Measurements from ENCODE around the gene CAMTA1.

Gene CAMTA1

DNA sequence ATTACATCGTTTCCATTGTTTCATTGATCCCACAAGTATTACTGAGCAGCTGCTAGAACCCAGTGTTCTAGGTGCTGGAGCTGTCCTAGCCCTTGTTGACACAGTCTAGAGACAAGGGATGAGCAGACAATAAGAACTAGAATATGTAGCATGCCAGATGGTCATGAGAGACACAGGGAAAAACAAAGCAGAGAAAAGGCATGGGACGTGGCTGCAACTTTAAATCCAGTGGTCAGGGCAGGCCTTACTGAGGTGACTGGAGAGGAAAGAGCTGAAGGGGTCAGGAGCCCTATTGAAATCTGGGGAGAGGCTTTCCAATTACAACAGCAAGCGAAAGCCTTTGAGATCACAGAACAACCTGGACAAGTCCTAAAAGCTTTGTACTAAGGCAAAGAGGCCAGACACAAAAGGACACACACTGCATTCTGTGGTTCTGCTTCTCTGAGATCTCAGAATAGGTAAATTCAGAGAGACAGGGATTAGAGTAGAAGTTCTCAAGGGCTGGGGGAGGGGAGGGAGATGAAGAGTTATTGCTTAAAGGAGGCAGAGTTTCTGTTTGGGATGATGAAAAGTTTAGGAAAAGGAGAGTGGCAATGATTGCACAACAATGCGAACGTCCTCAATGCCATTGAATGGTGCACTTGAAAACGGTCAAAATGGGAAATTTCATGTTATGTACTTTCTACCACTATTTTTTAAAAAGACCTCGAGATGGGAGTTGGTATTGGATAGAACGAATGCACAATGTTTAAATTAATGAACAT is 518.5 kb downstream of the CAMTA1 start:
- Histone ChIP-seq H3K36me3 (ENCODE audit: low read depth) (no peaks in the 10 kb centered on the region), H3K9me3 (ENCODE audit: severe bottlenecking) (no peaks in the 10 kb centered on the region), H3K27ac (ENCODE audit: poor library complexity, severe bottlenecking) (no peak overlapping the region), H3K27me3 (ENCODE audit: insufficient read depth, poor library complexity, severe bottlenecking) (no peaks in the 10 kb centered on the region), H3K4me1 (ENCODE audit: insufficient read depth, poor library complexity, severe bottlenecking) (peaks cover 24% of the 10 kb centered on the region), H3K4me3 (ENCODE audit: severe bottlenecking) (no peak overlapping the region)
- DNase-seq (ENCODE audit: low spot score) (no peak), ATAC-seq (ENCODE audit: low read depth) (no peak)
- TF ChIP-seq CTCF (IDR thresholded peaks at IDR 0.05; ENCODE audit: poor library complexity, severe bottlenecking): no peak

DNA sequence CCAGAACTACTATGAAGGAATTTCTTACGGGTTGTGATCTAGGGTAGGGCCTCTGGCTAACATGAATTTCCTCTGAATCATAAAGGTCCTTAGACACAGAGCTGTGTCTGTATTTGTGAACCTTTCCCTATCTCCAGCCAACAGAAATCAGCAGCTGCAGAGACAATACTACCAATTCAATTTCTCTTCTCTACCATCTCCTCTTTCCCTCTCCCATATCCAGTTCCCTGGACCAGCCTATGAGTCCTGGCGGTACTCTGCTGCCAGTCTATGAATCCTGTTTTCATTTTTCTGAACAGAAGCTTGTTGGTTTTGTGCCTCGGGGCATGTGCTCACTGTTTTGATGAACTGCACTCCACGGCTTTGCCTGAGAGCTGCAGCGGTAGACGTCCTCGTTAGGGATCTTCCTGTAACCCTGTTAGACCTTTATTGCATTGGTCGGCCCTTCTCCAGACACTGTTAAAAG is 527.9 kb downstream of the CAMTA1 start:
- H3K27me3 ChIP-seq (ENCODE audit: insufficient read depth, poor library complexity, severe bottlenecking): no peaks in the 10 kb centered on the region
- H3K36me3 ChIP-seq (ENCODE audit: low read depth): no peaks in the 10 kb centered on the region
- ATAC-seq (ENCODE audit: low read depth) (peak; percentile 33; the same call in 1 of the 3 replicates), DNase-seq (ENCODE audit: low spot score) (no peak)
- H3K4me1 ChIP-seq (ENCODE audit: insufficient read depth, poor library complexity, severe bottlenecking): peaks cover 10% of the 10 kb centered on the region
- H3K27ac ChIP-seq (ENCODE audit: poor library complexity, severe bottlenecking): no peak overlapping the region
- H3K9me3 ChIP-seq (ENCODE audit: severe bottlenecking): no peaks in the 10 kb centered on the region
- H3K4me3 ChIP-seq (ENCODE audit: severe bottlenecking): no peak overlapping the region
- no peak for TF ChIP-seq CTCF (IDR thresholded peaks at IDR 0.05; ENCODE audit: poor library complexity, severe bottlenecking)

- Histone ChIP-seq H3K4me3 (ENCODE audit: severe bottlenecking) (no peak overlapping the region), H3K9me3 (ENCODE audit: severe bottlenecking) (no peaks in the 10 kb centered on the region), H3K36me3 (ENCODE audit: low read depth) (no peaks in the 10 kb centered on the region), H3K27ac (ENCODE audit: poor library complexity, severe bottlenecking) (no peak overlapping the region), H3K4me1 (ENCODE audit: insufficient read depth, poor library complexity, severe bottlenecking) (peaks cover 10% of the 10 kb centered on the region), H3K27me3 (ENCODE audit: insufficient read depth, poor library complexity, severe bottlenecking) (no peaks in the 10 kb centered on the region)
- TF ChIP-seq CTCF (IDR thresholded peaks at IDR 0.05; ENCODE audit: poor library complexity, severe bottlenecking): no peak
- ATAC-seq (ENCODE audit: low read depth): no peak
- DNase-seq (ENCODE audit: low spot score): no peak
Measured at GRCh38 chr1:7313826-7314225, 528.6 kb downstream of the CAMTA1 start.

GRCh38 chr1:7315316-7315715 is 530.1 kb downstream of the CAMTA1 start:
- Histone ChIP-seq H3K4me3 (ENCODE audit: severe bottlenecking) (no peak overlapping the region), H3K9me3 (ENCODE audit: severe bottlenecking) (no peaks in the 10 kb centered on the region), H3K36me3 (ENCODE audit: low read depth) (no peaks in the 10 kb centered on the region), H3K27ac (ENCODE audit: poor library complexity, severe bottlenecking) (no peak overlapping the region), H3K4me1 (ENCODE audit: insufficient read depth, poor library complexity, severe bottlenecking) (peaks cover 10% of the 10 kb centered on the region), H3K27me3 (ENCODE audit: insufficient read depth, poor library complexity, severe bottlenecking) (no peaks in the 10 kb centered on the region)
- no peak for DNase-seq (ENCODE audit: low spot score)
- no peak for TF ChIP-seq CTCF (IDR thresholded peaks at IDR 0.05; ENCODE audit: poor library complexity, severe bottlenecking)
- no peak for ATAC-seq (ENCODE audit: low read depth)

GRCh38 chr1:7315946-7316345 is 530.7 kb downstream of the CAMTA1 start:
- DNase-seq (ENCODE audit: low spot score): no peak
- H3K36me3 ChIP-seq (ENCODE audit: low read depth): no peaks in the 10 kb centered on the region
- H3K27me3 ChIP-seq (ENCODE audit: insufficient read depth, poor library complexity, severe bottlenecking): no peaks in the 10 kb centered on the region
- no peak overlapping the region for H3K4me3 ChIP-seq (ENCODE audit: severe bottlenecking)
- TF ChIP-seq CTCF (IDR thresholded peaks at IDR 0.05; ENCODE audit: poor library complexity, severe bottlenecking): no peak
- H3K9me3 ChIP-seq (ENCODE audit: severe bottlenecking): no peaks in the 10 kb centered on the region
- no peak for ATAC-seq (ENCODE audit: low read depth)
- peaks cover 10% of the 10 kb centered on the region for H3K4me1 ChIP-seq (ENCODE audit: insufficient read depth, poor library complexity, severe bottlenecking)
- no peak overlapping the region for H3K27ac ChIP-seq (ENCODE audit: poor library complexity, severe bottlenecking)

Data from RWPE2 (cell line).